Raji (cell line): ENCODE results near the gene C16orf96.

ENCODE experiments used
- POLR2A ChIP-seq: IDR thresholded peaks from 2 replicates; pipeline ENCODE4 v1.6.1; 2011; ENCODE audit warnings: low read depth, low read length, control low read depth; ENCODE audit not compliant: insufficient read depth

C16orf96 gene

DNA sequence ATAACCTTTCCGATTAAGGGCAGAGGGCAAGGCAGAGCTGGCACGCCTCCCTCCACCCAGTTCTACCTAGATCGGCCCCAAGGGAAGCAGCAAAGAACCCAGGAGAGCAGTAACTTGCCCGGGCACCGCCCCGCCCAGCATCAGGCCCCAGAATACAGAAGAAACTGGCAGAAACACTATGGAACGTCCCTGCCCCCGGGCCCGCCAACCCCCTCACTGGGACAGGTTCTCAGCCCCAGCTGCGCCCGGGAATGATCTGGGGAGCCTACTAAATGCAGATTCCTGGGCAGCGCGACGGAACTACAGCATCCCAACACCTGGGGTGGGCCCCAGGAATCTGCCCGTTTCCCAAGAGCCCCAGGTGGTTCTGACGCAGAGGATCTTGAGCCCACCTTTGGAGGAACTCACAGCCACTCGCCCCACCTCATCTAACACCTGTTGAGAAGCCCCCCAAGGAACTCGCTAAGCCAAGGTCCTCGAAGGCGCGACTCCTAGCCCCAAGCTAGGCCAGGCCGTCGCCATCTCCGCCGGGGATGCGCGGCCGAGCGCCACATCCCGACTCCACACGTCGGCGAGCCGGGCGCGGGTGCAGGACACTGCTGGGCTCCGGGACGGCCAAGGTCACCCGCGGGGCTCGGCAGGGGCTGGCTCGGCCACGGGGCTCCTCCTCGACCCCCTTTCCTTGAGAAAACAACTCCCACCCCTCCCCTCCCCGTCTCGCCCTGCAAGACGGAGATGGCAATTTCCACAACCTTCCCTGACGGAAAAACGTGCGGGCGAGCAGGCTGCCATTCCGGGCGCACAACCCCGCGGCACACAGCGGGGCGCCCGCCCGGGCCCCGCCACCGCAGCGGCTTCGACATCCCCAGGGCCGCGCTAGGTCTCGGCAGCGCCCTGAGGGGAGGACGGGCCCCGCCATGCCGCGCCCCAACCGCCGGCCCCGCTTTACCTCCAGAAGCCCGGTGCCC lies 18.5 kb upstream of the C16orf96 start:
- no peak for TF ChIP-seq POLR2A

DNA sequence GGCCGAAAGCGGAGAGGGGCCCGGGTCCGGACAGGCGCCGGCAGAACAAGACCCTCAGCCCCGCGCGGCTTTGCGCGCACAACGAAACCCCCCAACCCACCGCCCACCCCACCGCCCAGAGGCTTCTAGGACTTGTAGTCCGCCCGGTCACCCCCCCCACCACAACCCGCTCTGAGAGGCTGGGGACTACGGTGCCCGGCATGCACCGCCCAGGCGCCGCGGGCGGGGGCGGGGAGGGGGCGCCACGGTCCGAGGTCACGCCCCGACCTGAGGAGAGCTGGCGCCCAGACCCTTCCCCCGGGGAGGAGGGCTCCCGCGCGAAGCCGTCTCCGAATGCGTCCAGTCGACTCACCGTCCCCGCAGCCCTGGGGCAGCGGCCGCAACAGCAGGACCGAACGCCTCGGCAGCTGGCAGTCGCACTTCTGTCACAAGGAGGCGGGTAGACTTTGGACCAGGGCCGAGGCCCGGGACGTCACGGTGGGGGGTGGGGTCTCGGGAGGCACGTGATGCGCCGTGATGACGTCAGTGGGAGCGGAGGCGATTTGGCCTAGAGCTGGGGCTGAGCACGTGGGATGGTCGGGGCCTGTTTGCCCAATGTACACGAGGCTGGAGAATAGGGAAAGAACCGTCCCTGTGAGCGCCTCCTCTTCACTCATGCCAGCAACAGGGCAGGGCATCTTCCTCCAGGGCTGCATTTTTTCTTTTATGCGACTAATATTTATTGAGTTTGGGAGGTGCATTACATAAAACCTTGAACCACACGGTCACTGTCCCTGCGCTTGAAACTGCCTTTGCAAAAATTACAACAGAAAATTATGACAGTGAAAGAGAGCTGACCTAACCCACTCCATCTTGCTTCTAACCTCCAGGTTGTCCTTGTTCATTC lies 17.5 kb upstream of the C16orf96 start, which contains the start of gene CDIP1:
Gene CDIP1 (minus strand): TSS at position 424 of the 886 bp plus-strand sequence. CDS start 24,643 bp downstream, outside the sequence.
- no peak for TF ChIP-seq POLR2A

DNA sequence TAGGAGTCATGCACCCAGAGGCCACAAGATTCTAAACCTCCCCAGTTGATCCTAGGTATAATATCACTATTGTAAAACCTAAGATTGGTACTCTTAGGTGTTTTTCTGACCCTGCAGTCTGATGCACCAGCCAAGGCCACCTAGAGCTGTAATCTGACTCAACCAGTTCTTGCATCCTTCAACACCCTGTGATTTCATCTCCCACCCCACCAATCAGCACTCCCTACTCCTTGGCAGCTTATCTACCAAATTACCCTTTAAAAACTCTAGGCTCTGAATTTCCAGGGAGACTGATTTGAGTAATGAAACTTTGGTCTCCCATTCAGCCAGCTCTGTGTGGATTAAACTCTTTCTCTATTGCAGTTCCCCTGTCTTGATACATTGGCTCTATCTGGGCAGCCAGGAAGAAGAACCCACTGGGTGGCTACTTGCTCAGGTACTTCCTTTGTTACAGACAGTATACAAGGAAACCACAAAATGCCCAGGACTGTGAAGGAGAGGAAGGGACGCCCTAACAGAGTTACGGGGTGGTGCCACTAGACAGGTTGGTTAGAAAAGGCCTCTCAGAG lies 16.3 kb upstream of the C16orf96 start:
- TF ChIP-seq POLR2A = no peak

DNA sequence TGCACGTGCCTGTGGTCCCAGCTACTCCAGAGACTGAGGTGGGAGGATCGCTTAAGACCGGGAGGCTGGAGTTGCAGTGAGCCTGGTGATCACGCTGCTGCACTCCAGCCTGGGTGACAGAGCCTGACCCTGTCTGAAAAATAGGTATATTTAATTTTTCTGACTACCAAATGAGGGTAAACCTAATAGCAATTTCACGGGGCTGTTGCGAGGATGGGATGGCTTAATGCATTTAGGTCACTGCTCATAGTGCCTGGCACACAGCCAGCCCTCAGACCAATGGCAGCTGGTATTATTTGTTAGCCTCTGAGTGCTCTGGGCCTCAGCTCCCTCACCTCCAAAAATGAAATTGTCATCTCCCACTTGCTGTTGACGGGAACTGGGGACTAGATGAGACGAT lies 11.7 kb upstream of the C16orf96 start:
- TF ChIP-seq POLR2A = no peak

DNA sequence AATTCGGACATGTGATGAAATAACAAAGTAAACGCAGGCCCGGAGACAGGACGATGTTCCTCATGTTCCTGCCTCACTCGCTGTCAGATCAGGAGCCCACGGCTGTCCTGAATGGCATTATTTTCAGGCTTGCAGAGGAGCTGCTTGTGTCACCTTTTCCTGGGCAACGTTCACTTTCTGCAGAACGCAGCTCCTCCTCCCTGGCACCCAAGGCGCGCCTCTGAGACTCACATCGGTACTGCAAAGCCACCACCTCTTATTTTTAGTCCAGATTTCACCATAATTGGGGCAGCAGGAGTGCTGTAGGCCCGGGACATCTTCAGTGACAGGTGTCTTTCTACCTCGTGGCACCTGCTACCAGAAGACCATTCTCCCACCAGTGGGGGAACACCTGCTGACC lies 8.0 kb upstream of the C16orf96 start:
- no peak for TF ChIP-seq POLR2A

DNA sequence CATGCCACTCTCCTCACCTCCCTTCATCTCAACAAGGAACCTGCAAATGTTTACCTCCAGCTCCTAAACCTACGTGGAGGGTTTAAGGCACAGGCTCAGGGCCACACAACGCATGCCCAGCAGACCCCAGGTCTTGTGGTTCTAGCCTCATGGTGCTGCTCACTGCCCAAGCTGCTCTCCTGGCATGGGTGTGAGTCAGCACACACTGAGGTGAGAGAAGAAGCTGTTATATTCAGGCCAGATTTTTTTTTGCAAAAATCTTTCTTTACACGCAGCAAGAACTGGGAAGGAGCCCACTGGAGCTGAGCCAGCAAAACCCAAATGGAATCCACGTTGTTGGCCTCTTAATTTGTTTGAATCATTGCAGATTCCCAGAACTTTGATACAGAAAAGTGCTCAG lies 5.5 kb upstream of the C16orf96 start:
- TF ChIP-seq POLR2A = no peak

DNA sequence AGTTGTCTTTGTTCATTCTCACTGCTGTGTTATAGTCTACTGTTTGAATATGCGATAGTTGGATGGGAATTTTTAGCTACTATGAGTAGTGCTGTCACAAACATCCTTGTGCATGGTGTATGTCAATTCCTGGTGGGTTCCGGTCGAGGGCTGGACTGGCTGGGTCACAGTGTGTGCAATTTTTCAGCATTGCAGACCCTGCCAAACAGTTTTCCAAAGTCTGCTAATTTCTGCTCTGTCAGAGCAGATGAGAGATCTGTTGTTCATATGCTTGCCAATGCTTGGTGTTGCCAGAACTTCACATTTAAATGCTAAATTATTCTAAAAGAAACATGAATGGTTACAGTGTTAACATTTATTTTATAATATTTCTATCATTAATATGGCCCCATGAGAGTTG lies 3.6 kb upstream of the C16orf96 start:
- no peak for TF ChIP-seq POLR2A

DNA sequence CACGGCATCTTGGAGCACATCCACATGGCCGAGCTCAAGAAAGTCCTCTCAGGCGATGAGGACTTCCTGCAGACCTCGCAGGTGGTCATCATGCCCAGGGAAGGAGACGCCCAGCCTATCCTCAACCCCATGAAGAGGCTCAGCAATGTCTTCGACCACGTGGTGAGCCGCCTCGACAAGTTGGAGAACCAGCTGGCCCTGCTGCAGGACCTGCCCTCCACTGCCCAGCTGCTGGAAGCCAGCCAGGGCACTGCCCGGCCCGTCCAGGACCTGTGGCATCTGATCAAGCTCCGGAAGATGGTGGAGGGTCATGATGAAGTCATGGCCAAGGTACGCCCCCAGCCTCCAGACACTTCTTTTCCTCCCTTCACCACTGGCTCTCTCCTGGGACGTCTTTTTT lies 440 bp downstream of the C16orf96 start:
- TF ChIP-seq POLR2A = no peak

DNA sequence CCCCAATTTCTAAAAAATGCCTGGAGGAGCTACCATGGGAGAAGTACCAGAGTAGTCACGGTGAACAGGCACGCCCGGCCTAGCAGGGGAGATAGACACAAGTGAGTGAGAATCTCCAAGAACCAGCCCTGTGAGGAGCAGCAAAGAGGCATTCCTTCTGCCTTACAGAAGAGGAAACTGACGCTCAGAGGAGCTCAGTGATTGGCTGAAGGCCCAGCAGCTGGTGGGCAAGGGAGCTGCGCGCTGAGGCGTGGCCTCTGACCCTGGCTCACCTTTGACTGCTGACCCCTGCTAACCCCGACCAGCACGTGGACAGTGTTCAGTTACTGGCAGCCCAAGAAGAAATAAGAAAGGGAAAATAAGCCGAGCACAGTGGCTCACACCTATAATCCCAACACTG lies 1.8 kb downstream of the C16orf96 start:
- TF ChIP-seq POLR2A = no peak

DNA sequence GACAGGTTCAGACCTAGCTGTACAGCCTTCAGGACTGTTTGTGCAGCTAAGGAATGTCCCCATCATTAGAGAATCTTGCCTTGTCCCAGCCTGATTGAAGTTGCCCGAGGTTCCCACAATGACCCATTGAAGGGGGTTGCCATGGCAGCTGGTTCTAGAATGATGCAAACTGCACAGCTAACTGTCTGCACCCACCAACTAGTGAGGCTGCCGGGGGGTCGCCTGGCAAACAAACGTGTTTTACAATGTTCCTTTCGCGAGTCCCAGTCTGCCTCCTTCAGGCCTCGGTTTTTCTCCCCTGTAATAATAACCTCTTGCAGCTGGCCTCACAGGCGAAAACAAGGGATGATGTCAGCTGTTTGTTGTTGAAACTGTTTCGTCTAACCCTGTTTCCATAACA lies 5.5 kb downstream of the C16orf96 start:
- no peak for TF ChIP-seq POLR2A

DNA sequence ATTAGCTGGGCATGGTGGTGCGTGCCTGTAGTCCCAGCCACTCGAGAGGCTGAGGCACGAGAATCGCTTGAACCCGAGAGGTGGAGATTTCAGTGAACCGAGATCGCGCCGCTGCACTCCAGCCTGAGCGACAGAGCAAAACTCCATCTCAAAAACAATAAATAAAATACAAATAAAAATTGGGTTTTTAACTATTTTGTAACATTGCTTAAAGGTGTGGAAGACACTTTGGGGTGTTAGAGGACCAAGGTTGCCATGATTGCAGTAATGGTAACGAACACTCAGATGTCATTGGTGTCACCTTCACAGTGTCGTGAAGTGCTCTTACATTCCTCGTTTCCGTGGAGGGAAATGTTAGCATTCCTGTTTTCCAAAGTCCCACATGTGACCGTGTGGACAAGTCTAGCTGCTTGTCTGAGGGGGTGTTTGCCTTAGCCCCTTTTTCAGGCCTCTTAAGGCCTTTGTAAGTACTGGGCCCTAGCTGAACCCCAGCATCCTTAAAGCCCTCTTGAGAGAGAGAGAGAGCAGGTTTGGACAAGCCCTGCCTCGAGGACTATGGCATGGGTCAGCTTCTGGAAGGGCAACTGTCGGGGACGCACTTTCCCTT lies 8.6 kb downstream of the C16orf96 start:
- no peak for TF ChIP-seq POLR2A

DNA sequence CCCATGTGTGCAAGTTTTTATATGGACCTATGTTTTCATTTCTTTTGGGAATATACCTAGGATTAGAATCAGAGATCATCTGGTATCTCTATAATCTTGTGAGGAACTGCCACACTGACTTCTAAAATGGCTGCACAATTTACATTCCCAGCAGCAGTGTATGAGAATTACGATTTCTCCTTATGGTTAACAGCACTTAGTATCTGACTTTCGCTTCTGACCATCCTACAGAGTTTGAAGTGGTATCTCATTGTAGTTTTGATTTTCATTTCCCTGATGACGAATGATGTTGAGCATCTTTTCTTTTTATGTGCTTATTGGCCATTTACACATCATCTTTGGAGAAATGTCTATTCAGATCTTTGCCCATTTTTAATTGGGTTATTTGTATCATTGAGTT lies 10.0 kb downstream of the C16orf96 start:
- TF ChIP-seq POLR2A = no peak

DNA sequence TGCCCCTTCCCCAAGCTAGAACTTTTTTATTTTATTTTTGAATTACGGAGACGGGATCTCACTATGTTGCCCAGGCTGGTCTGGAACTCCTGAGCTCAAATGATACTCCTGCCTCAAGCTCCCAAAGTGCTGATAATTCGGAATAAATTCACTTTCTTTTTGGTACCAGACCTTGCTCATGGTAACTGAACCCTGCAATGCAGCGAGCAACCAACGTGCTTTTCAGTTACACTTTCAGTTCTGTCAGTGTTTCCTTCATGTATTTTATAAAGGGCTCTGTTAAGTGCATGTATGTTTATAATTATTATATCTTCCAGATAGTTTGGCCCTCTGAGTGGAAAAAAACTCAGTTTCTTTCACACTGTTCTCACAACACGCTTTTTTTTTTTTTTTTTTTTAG lies 13.9 kb downstream of the C16orf96 start:
- no peak for TF ChIP-seq POLR2A

DNA sequence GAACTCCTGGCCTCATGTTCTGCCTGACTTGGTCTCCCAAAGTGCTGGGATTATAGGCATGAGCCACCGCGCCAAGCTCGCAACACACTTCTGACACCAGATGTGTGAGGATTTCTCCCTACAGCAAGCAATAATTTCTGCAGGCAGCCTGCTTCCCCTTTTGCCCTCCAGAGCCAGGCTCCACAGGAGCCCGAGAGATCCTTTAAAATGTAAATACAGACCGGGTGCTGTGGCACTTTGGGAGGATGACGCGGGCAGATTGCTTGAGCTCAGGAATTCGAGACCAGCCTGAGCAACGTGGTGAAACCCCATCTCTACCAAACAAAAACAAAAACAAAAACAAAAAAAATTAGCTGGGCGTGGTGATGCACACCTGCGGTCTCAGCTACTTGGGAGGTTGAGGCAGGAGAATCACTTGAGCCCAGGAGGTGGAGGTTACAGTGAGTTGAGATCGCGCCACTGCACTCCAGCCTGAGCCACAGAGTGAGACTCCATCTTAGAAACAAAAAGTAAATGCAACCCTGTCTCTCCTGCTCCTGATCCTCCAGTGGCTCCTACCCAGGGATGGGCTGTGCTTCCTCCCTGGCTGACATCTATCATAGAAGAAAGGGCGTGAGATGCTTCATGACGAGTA lies 14.7 kb downstream of the C16orf96 start:
- TF ChIP-seq POLR2A = no peak
